HG02759 (cell line): ENCODE measurements around the gene HNRNPA3.
A peak's percentile ranks its signal among the peaks of the same experiment; 100 is the strongest.
"Not testable (repeated sequence)": the region's sequence is repeated elsewhere in the genome, so short reads cannot be mapped to it uniquely, and the experiment has no call there.

ENCODE experiments used
- ATAC-seq: cut with Tn5 transposase; IDR thresholded peaks from one replicate; pipeline ENCODE4 v1.9.1; 2021; ENCODE audit warnings: mild to moderate bottlenecking, moderate library complexity; ENCODE audit not compliant: unreplicated experiment

The HNRNPA3 gene

DNA sequence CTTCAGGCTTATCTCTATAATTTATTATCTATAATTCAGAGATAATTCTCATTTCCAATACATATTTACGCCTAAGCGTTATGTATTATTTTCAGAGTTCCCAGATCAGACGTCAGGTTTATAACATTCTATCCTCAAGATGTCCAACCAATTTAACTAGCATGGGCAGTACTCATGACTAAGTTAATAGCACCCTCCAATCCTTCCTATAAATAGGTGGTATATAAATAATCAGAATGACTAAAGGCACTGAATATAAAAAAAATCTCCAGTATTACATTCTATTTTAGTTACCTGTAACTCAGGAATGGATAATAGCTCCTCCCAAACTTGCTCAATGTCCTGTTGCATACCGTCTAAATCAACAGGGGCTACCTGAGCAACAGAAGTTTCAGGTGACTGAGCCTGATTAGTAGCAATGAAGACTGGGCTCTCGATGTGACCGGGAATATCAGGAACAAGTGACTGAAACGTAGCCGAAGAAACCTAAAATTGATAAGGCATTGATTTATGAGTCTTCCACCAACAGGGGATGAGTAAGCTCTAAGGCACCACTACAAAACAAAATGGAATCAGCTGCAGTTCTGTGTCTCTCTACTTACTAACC is 19.6 kb downstream of the HNRNPA3 start:
- no peak for ATAC-seq

DNA sequence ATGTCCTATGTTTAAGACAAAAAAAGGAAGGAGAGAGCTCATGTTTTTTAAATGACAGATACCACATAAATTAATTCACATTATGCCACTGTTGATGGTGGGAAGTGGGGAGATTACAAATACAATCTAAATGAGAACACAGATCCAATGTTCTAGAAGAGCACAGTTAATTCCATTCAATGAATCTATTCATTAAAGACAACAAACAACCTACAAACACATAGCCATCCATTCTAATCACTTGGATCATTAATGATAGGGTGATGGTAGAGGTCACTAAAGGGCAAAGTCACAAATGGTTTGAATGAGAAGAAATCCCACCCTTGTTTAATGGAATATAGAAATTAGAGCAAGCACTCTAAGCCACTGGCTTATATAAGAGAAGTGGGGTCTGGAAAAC is 21.7 kb downstream of the HNRNPA3 start:
- ATAC-seq, result no peak

DNA sequence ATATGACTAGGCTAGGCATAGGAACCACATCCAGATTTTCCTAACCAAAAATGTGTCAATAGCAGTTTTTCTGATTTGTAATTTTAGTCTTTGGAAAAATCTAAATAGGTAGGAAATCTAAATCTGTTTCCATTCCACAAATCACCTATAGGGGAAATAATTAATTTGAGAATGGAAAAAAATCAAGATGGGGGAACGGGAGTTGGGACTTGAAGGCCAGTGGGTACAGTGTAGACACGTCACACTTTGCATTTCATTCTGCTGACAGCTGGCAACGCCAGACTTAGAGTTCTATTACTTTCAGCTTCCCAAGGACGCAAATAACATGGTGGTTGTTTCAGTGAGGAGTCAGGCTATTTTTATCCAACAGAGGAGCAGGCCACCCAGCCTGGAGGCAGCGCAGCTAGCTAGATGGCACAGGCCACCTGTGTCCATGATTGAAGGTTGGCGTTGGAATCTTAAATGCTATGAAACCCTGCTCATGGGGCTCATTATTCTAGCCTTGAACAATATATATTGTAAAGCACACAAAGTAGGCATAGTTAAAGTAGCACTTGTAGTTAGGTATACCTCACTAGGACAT is 23.4 kb downstream of the HNRNPA3 start:
- no peak for ATAC-seq

DNA sequence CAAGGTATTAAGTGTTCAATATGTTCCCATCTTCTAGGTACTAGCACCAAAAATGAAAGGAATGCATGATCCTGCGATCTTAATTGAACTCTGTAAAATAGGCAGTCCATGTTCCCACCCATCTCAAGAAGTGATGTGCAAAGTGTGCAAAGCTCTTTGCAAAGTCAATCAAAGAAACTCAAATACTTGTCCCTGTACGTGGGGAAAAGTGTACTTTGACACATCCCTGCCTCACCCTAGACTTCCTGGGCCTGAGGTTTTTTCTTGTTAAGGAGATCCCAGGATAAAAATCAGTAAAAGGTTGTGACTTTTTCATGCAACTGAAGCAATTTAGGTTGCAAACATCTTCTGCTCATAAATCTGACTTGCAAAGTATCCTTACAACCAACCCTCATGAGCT is 25.3 kb downstream of the HNRNPA3 start:
- no peak for ATAC-seq

DNA sequence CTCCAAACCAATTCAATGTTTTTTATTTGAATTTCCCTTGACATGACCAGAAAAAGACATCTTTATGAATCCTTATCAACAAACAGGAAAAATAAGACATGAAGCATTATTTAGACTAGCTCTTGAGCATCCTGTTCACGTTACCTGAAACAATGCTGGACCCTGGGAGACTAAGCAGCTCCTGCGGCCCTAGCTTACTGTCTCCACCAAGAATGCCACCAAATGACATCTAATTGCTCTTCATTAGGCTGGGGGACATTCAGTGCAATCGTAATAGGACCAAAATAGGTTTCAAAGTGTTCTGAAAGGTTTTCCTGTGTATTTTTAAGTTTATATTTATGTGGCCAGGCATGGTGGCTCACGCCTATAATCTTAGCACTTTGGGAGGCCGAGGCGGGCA is 26.5 kb downstream of the HNRNPA3 start:
- no peak for ATAC-seq

DNA sequence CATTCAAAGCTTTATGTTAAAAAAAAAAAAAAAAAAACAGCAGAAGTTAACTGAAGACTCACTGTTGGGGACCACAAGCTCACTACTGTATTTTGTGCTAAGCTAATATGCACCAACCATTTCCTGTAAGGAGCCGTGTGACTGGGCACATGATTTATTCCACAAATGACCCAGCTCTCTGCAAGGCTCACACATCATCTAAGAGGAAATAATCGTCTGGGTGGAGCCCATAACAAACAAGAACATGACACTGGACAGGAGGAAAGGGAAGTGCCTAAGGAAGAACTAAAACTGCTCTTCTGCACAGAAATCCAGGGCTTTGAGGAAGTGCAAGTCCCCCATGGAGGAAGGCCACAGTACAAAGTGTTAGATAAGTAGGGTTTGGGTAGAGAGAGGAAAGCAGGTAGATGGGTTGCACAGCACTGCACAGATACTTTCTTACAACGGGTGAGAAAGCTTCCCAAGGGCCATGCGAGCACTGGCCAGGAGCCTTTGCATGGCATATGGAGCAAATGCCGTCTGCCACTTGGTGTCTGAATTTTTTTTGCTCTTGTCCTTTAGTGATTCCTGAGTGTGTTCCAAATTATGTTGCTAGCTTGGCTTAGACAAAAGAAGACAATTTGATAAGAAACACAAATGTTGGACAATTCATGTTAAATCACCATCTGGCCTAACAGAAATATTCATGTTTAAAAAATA is 27.5 kb downstream of the HNRNPA3 start:
- ATAC-seq, result peak; percentile 83

DNA sequence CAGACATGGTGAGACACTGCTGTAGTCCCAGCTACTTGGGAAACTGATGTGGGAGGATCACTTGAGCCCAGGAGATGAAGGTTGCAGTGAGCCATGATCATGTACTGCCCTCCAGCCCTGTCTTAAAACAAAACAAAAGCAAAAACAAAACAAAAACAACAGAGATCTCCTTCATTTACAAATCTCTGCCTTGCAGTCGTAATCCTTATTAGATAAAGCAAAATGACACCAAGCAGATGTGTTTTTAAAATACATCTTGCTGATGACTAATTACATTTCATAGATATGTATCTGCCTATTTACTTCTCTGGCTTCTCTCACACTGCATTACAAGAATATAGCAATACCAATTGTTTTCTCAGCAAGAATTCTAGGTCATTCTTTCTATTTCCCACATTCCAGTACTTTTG is 29.1 kb downstream of the HNRNPA3 start:
- ATAC-seq, result no peak

DNA sequence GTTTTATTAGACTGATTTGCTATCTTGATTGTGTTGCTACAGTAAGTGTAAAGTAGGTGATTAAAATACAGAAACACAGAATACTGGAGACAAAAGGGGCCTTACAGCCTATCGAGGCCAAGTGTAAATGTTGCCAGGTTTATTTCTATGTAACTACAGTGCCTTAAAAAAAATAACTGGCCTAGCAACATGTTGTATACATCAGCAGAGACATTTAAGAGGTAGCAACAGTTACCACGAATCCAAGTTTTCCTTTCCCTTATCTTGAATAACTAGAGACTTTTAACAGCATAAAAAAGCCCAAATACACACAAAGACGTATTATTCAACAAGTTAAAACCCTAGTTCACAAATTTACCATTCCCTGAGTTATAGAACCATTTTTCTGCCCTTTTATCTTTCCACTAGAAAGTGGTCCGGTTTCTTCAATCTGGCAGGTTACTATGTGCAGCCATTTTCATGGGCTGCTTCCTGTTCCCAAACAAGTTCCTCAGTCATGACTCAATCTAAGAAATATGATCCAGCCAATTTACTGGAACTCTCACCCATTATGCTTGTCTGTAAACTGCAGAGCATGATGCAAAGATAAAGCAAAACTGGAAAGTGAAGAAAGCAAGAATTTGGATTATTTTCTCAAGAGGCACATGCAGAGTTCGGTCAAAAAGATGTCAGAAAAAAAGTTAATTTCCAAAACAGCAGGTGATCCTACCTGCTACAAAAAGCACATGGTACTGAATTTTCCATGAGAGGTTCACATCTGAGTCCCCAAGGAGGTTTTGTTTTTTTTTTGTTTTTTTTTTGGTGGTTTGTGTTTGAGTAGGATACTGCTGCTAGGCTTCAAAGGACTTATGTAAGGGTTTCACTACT is 29.8 kb downstream of the HNRNPA3 start:
- ATAC-seq, result no peak

DNA sequence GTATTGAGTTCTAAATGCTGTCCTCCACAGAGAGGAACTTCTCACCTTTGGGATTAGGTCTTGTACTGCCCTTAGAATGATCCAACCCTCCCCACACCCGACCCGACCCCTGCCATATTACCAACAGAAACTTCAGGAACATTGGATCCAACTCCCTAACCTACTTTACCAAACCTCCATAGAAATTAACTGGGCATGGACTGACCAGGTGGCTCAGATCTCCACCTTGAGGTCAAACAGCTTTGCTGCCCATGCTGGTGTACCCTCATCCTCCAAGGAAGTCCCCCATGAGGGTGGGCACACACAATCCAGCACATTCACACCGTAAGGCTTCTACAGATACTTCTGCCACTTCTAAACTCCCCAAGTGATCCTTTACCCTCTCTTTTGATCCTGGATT is 30.5 kb downstream of the HNRNPA3 start:
- ATAC-seq, result no peak

DNA sequence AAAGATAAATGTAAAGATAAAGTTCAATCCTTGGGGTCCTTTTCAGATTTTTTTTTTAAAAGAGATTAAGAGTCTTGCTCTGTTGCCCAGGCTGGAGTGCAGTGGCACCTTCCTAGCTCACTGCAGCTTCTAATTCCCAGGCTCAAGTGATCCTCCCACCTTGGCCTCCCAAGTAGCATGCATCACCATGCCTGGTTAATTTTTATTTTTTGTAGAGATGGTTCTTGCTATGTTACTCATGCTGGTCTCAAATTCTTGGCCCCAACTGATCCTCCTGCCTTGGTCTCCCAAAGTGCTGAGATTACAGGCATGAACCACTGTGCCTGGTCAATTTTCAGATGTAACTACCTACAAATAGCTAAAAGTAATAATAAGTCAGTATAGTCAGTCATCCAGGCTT is 30.9 kb downstream of the HNRNPA3 start:
- no peak for ATAC-seq

DNA sequence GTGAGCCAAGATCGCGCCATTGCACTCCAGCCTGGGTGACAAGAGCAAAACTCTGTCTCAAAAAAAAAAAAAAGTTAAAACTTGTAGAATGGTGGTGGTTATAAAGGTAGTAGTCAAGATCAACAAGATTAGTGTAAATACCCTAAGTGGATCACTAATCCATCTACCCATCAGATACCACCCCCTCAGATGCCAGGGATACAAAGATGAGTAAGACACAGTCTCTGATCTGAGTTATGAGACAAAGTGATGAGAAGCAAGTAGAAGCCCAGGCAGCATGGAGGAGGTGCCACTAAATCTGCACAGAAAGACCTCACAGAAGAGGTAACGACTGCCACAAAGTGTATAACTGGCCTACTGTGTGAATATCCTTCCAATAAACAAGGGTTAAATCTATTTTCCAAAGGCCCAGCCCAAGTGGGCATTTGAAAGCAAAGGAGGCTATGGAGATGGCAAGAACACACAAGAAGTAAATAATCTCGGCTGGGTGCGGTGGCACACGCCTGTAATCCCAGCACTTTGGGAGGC is 31.7 kb downstream of the HNRNPA3 start:
- no peak for ATAC-seq

DNA sequence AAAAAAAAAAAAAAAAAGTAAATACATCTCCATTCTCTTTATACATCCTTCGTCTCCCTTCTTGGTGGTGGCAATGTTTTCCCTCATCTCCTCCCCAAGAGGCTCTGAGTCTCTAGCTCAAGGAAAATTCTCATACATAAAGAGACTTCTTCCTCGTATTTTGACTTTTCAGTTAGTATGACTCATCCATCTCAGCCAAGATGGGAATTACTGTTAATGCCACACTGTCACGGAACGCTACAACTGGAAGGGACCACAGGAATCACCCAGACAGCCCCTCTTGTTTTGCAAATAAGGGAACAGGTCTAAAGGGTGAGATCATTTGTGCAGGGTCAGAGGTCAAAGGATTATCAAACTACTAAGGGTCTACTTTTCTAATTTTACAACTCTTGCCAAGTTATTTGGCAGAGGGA is 32.4 kb downstream of the HNRNPA3 start:
- no peak for ATAC-seq

DNA sequence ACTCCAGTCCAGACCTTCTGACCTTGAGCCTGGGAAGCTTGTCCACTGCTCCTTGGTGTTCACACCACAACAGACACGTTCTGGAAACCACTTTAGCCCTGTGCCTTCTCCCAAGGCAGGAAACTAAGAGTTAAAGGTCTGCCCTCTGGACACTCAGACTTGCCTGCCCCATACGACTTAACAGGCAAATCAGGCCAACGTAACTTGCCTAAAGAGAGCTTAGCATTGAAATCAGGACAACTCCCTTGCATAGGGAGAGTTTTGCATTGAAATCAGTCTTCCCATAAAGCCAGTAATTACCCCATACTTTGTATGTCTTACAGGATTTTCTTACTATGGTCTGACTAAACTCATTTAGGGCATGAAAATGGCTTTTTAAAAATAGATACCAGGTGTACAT is 33.4 kb downstream of the HNRNPA3 start:
- no peak for ATAC-seq

DNA sequence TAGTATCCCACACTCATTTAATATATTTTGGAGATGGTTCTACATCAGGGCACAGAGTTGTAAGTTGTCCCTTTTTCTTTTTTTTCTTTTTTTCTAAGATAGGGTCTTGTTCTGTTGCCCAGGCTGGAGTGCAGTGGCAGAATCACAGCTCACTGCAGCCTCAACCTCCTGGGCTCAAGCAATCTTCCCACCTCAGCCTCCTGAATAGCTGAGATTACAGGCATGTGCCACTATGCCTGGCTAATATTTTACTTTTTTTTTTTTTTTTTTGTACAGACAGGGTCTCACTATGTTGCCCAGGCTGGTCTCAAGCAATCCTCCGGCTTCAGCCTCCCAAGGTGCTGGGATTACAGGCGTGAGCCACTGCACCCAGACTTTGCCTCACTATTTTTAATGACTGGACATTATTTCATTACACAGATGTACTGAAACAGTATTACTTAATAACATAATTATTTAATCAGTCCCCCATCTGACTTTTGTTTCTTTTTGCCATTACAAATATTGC is 34.0 kb downstream of the HNRNPA3 start:
- ATAC-seq, result not testable (repeated sequence)

DNA sequence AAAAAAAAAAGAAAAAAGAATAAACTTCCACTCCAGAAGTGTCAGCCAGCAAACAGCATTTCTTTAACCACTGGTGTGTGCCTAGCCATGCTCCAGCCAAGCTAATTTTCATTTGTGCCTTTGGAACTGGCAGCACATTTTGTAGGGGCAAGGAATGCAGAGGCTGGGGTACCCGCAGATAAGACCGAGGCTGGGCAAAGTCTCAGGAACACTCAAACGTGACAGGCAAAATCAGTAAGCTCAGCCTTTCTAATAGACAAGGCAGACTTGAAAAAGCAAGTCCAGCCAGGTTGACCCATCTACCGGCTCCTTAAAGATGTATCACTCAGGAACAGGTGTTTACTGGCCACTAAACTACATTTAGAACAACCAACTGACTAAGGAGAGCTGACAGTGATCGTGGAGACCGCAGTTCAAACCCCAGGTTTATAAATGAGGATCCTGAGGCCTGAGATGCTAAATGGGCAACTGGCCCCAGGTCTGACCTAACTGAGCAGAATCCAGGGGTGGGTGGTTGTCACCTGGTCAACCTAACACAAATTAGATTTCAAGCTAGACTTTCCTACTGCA is 35.2 kb downstream of the HNRNPA3 start:
- no peak for ATAC-seq

DNA sequence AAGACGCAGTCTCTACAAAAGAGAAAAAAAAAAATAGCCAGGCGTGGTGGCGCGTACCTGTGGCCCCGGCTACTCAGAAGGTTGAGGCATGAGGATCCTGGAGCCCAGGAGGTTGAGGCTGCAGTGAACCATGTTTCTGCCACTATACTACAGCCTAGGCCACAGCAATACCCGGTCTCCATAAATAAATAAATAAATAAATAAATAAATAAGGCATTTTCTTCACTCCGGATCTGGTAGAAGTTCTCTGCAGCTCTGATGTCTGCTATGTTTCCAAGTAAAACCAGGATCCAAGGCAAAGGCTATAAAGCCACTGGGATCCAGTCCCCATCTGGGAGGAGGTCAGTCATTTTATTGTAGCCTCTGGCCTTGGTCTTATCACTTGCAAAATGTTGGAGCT is 36.4 kb downstream of the HNRNPA3 start:
- ATAC-seq, result no peak

DNA sequence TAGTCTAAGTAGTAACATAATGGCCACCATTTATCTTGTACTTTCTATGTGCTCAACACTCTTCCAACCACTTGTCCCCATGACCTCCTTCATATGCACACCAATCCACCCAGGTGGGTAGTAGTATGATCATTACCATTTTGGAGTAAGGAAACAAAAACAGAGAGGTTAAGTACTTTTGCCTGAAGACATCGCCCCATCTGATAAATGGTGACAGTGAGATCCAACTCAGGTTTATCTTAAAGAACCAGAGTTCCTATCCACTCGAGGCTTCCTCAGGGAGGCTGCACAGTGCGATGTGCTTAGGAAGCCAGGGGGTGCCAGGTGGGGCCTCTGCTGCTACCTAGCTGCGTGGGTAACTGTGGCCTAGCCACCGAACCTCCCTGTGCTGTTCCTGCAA is 37.9 kb downstream of the HNRNPA3 start:
- ATAC-seq, result no peak

DNA sequence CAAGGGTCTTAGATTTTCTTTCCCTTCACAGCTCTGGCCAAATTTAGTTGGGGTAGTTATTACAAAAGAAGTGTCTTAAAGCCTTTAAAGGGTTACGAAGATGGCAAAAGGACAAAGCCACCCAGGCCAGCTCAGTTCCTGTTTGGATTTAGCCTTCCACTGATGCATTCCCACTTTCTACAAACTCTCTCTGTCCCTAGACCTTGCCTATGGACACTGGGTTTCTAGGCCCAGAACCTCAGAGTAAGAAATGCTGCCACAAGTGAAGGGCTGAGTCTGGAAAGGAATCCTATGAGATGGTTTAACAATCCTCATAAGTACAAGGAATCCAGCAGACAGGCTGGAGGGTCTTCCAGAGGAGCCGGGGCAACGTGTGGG is 38.6 kb downstream of the HNRNPA3 start:
- no peak for ATAC-seq

DNA sequence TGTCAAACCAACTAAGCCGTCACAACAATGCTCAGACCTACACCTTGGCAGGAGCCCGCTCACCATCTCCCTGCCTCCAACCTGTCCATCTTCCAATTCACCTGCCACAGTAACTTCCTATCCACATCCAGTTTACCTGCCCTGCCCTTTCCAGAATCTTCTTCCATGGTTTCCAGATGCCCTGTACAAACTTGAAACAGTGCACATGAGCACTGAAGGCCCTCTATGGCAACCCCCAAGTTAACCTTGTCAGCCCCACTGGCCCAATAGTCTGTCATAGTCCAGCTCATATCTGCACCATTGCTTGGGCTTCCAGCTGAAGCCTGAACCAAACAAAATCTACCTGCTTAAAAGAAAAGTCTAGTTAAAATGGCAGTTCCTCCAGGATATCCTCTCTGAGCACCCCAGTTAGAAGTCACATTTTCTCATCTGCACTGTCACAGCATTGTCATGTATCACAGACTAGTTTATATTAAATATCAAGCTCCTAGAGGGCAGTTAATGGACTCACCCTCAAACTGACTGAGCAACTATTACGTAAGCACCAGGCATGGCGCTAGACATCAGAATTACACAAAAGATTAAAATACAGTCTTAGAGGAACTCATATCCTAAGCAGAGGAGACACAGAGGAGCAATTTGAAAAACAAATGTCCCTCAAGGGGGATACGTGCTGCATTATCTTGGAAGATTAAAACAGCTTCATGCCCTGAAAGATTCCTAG is 40.4 kb downstream of the HNRNPA3 start:
- no peak for ATAC-seq

DNA sequence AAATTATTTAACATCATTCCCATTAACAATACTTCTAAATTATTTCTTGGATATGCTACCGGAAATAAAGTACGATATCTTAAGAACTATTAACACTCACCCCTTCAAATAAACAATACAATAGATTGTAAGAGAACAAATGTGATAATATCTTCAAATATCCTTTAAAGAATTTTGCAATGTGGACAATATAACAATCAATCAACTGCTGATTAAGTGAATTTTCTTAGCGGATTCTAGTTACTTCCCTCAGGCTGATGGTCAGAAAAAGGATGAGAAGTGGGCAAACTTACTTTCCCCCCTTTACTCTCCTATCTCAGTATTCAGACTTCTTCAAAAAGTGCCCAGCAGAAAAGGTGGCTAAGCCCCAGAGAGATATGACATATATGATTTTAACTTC is 41.1 kb downstream of the HNRNPA3 start:
- ATAC-seq, result no peak
